Neutrophil (primary cell): ENCODE results near the gene HDAC11.
"Not testable (repeated sequence)": the region's sequence is repeated elsewhere in the genome, so short reads cannot be mapped to it uniquely, and the experiment has no call there.

Experiments used
- H3K27ac ChIP-seq: fragments of 200-600 bp; sonication (generic); 2 replicates; pipeline ENCODE4 v1.5.1; 2016; ENCODE audit warnings: mild to moderate bottlenecking, moderate library complexity
- H3K27me3 ChIP-seq: fragments of 200-600 bp; sonication (generic); 2 replicates; pipeline ENCODE4 v1.6.0; 2016; ENCODE audit warnings: mild to moderate bottlenecking
- H3K36me3 ChIP-seq: fragments of 200-600 bp; sonication (generic); 2 replicates; pipeline ENCODE4 v1.5.1; 2017
- H3K4me1 ChIP-seq, 2 experiments: fragments of 200-600 bp in 1 of 2; sonication (generic) in 1 of 2; 1 replicate in 1 of 2; 2 replicates in 1 of 2; pipeline versions ENCODE4 v1.5.1 to v1.6.1; 2013 to 2016; ENCODE audit warnings: low read depth in 1 of 2, low read length in 1 of 2, mild to moderate bottlenecking in 1 of 2, moderate library complexity in 1 of 2; ENCODE audit not compliant: control insufficient read depth in 1 of 2, insufficient read depth in 1 of 2
- H3K4me3 ChIP-seq, 2 experiments: fragments of 200-600 bp in 1 of 2; sonication (generic) in 1 of 2; 1 replicate in 1 of 2; 2 replicates in 1 of 2; pipeline ENCODE4 v1.5.1; 2013 to 2016; ENCODE audit warnings: low read depth in 1 of 2, low read length in 1 of 2, mild to moderate bottlenecking in 1 of 2, moderate library complexity in 1 of 2
- H3K9me3 ChIP-seq: fragments of 200-600 bp; sonication (generic); 2 replicates; pipeline ENCODE4 v1.5.1; 2016
- TF ChIP-seq, protein P1 (sequence below): fragments of 200-600 bp; sonication (generic); IDR thresholded peaks from 2 replicates; pipeline ENCODE4 v1.5.1; 2016; ENCODE audit warnings: antibody characterized with exemption

HDAC11 gene

DNA sequence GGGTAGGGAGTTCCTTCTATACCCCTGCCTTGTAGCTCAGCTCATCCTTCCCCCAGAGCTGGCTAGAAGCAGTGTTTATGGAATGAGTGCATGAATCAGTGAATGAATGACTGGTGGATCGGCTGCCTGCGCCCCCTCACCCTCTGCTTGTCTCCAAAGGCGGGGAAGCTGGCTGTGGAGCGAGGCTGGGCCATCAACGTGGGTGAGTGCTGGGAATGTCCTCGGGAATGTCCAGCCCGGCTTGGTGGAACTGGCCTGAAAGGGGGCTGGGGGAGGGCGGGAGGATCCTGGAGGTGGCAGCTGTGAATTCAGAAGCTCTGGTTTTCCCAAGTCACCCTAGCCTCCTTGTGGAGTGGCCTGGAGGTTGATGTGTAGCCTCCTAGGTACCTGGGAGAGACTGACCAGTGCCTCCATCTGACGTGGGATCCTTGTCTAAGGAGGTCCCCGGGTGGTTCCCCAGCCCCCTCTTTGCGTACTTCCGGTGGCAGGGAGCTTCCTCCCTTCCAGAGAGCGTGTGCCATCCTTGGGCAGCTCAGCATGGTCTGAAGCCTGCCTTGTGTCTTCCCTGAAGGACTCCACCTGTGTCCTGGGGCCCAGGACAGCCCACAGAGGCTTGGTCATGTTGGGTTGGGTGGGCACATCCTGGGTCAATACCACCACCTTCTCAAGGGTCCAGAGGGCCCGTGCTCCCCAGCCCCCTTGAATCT lies 18.4 kb downstream of the HDAC11 start:
- H3K4me1 ChIP-seq: no peaks in the 10 kb centered on the region
- H3K27ac ChIP-seq: no peak overlapping the region
- TF ChIP-seq, protein P1, sequence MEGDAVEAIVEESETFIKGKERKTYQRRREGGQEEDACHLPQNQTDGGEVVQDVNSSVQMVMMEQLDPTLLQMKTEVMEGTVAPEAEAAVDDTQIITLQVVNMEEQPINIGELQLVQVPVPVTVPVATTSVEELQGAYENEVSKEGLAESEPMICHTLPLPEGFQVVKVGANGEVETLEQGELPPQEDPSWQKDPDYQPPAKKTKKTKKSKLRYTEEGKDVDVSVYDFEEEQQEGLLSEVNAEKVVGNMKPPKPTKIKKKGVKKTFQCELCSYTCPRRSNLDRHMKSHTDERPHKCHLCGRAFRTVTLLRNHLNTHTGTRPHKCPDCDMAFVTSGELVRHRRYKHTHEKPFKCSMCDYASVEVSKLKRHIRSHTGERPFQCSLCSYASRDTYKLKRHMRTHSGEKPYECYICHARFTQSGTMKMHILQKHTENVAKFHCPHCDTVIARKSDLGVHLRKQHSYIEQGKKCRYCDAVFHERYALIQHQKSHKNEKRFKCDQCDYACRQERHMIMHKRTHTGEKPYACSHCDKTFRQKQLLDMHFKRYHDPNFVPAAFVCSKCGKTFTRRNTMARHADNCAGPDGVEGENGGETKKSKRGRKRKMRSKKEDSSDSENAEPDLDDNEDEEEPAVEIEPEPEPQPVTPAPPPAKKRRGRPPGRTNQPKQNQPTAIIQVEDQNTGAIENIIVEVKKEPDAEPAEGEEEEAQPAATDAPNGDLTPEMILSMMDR: no peak
- H3K27me3 ChIP-seq: no peaks in the 10 kb centered on the region
- H3K9me3 ChIP-seq: no peaks in the 10 kb centered on the region
- no peaks in the 10 kb centered on the region for H3K36me3 ChIP-seq
- H3K4me3 ChIP-seq: no peak overlapping the region

GRCh38 chr3:13499246-13499645 lies 19.1 kb downstream of the HDAC11 start:
- H3K36me3 ChIP-seq, H3K27ac ChIP-seq, H3K4me3 ChIP-seq, H3K9me3 ChIP-seq, H3K27me3 ChIP-seq, H3K4me1 ChIP-seq: not testable (repeated sequence)

DNA sequence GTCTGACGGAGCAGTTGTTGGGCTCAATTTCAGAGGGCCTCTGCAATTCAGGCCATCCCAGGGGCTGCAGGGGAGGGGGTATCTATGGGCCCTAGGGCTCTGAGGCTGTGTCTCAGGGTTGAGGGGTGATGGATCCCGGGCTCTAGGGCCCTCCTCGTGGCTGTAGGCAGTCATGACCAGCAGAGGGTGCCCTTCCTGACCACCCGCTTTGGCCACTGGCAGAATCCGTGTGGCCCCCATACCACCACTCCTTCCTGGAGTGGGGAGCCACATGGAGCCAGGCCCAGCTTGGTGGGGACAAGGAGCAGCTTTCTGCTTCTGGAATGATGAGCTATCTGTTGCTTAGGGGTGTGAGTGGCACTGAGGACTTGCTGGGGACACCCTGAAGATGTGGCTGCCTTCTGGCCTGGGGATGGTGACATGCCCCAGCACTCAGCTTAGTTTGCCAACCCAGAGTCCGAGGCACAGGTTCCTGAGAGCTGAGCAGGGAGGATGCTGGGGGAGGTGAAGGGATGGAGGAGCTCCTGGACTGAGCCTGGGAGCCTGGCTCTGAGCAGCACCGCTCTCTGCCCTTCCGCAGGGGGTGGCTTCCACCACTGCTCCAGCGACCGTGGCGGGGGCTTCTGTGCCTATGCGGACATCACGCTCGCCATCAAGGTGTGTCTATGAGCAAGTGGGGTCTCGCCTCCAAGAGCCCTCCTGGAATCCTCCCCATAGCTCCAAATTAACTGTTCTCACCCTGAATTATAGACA lies 20.2 kb downstream of the HDAC11 start:
- no peaks in the 10 kb centered on the region for H3K4me1 ChIP-seq
- no peaks in the 10 kb centered on the region for H3K9me3 ChIP-seq
- H3K36me3 ChIP-seq: no peaks in the 10 kb centered on the region
- H3K27ac ChIP-seq: no peak overlapping the region
- H3K27me3 ChIP-seq: no peaks in the 10 kb centered on the region
- no peak overlapping the region for H3K4me3 ChIP-seq
- TF ChIP-seq, protein P1: no peak

GRCh38 chr3:13501056-13501455 lies 20.9 kb downstream of the HDAC11 start:
- Histone ChIP-seq H3K4me3 (no peak overlapping the region), H3K36me3 (no peaks in the 10 kb centered on the region), H3K4me1 (no peaks in the 10 kb centered on the region), H3K9me3 (no peaks in the 10 kb centered on the region), H3K27ac (no peak overlapping the region), H3K27me3 (no peaks in the 10 kb centered on the region)
- TF ChIP-seq, protein P1: no peak

DNA sequence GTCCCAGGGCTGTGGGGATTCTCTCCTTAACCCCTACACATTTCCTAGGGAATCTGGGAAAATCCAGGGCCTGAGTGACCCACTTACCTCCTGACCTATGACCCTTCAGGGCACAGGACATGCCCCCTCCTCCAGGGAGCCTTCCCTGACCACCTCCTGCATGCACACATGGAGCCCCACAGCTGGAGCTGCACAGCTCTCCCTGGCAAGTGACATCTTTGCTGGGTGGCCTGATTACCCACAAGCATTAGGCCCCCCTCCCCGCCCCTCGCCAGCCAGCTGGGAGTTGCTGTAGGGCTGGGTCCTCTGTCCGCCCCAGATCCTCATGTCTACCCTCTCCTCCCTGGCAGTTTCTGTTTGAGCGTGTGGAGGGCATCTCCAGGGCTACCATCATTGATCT lies 21.4 kb downstream of the HDAC11 start:
- TF ChIP-seq, protein P1: no peak
- Histone ChIP-seq H3K27me3 (peaks cover 2% of the 10 kb centered on the region), H3K4me3 (no peak overlapping the region)

More for the DNA sequence above, 21.4 kb downstream of the HDAC11 start:
- no peaks in the 10 kb centered on the region for H3K4me1 ChIP-seq
- H3K27ac ChIP-seq: no peak overlapping the region
- no peaks in the 10 kb centered on the region for H3K36me3 ChIP-seq
- no peaks in the 10 kb centered on the region for H3K9me3 ChIP-seq
